ENCODE data around the gene SPON2. TPM values are rescaled to one million over a fixed set of nuclear protein-coding genes. Genes with fewer than 3 reads are reported as not detected.

SPON2 gene
- total RNA-seq, 1 donor from 2014 or later = 2.1 TPM

- DNase-seq (ENCODE audit: low spot score) = no peak
- Mint-ChIP-seq H3K4me3 (no peak overlapping the region), H3K9me3 (no peaks in the 10 kb centered on the region), H3K4me1 (peaks cover 2% of the 10 kb centered on the region), H3K27me3 (ENCODE audit: insufficient read depth, low read depth) (peaks cover 2% of the 10 kb centered on the region), H3K27ac (no peak overlapping the region), H3K36me3 (peaks cover 2% of the 10 kb centered on the region)
- Histone ChIP-seq H3K27me3 (no peaks in the 10 kb centered on the region), H4K20me1 (ENCODE audit: low read depth) (peaks cover 3% of the 10 kb centered on the region), H3K79me2 (ENCODE audit: low read depth) (no peaks in the 10 kb centered on the region), H3K9ac (no peak overlapping the region), H3F3A (ENCODE audit: low read depth) (no peaks in the 10 kb centered on the region), H3K27ac (no peak overlapping the region), H3K4me1 (no peaks in the 10 kb centered on the region), H3K36me3 (no peaks in the 10 kb centered on the region), H2AFZ (replicated peaks) (no peak overlapping the region), H3K9me3 (ENCODE audit: low read depth) (no peaks in the 10 kb centered on the region), H3K4me2 (no peak overlapping the region), H3K4me3 (no peak overlapping the region)
- TF ChIP-seq EZH2phosphoT487 (IDR thresholded peaks at IDR 0.05) (no peak), EZH2 (IDR thresholded peaks at IDR 0.05) (no peak), CTCF (IDR thresholded peaks at IDR 0.05) (no peak)
Observed at GRCh38 chr4:1210971-1211370, 38.6 kb upstream of the SPON2 start.

GRCh38 chr4:1210241-1210841, 38.0 kb upstream of the SPON2 start:
- no peaks in the 10 kb centered on the region for H3K79me2 ChIP-seq (ENCODE audit: low read depth)
- H3K4me1 ChIP-seq = no peaks in the 10 kb centered on the region
- H4K20me1 ChIP-seq (ENCODE audit: low read depth) = peaks cover 3% of the 10 kb centered on the region
- no peak overlapping the region for H2AFZ ChIP-seq (replicated peaks)
- Mint-ChIP-seq H3K4me1 (peaks cover 2% of the 10 kb centered on the region), H3K27me3 (ENCODE audit: insufficient read depth, low read depth) (peaks cover 2% of the 10 kb centered on the region), H3K9me3 (no peaks in the 10 kb centered on the region), H3K27ac (no peak overlapping the region), H3K4me3 (no peak overlapping the region), H3K36me3 (peaks cover 2% of the 10 kb centered on the region)
- H3K4me3 ChIP-seq = no peak overlapping the region
- DNase-seq (ENCODE audit: low spot score) = no peak
- H3K36me3 ChIP-seq = no peaks in the 10 kb centered on the region
- TF ChIP-seq EZH2phosphoT487 (IDR thresholded peaks at IDR 0.05) = no peak
- TF ChIP-seq EZH2 (IDR thresholded peaks at IDR 0.05) = no peak
- TF ChIP-seq CTCF (IDR thresholded peaks at IDR 0.05) = no peak
- H3K27ac ChIP-seq = no peak overlapping the region
- H3K9me3 ChIP-seq (ENCODE audit: low read depth) = no peaks in the 10 kb centered on the region
- H3K4me2 ChIP-seq = no peak overlapping the region
- no peaks in the 10 kb centered on the region for H3K27me3 ChIP-seq
- H3F3A ChIP-seq (ENCODE audit: low read depth) = no peaks in the 10 kb centered on the region
- no peak overlapping the region for H3K9ac ChIP-seq

- H3K27ac Mint-ChIP-seq = no peak overlapping the region
- no peaks in the 10 kb centered on the region for H3K9me3 Mint-ChIP-seq
- DNase-seq (ENCODE audit: low spot score) = no peak
- Histone ChIP-seq H3K79me2 (ENCODE audit: low read depth) (no peaks in the 10 kb centered on the region), H3K27ac (no peak overlapping the region), H3K36me3 (no peaks in the 10 kb centered on the region), H3K27me3 (no peaks in the 10 kb centered on the region), H3K9ac (no peak overlapping the region), H3K9me3 (ENCODE audit: low read depth) (no peaks in the 10 kb centered on the region), H3K4me3 (no peak overlapping the region), H2AFZ (replicated peaks) (no peak overlapping the region), H3K4me2 (no peak overlapping the region), H4K20me1 (ENCODE audit: low read depth) (peaks cover 3% of the 10 kb centered on the region), H3K4me1 (no peaks in the 10 kb centered on the region), H3F3A (ENCODE audit: low read depth) (no peaks in the 10 kb centered on the region)
- peaks cover 2% of the 10 kb centered on the region for H3K36me3 Mint-ChIP-seq
- peaks cover 3% of the 10 kb centered on the region for H3K27me3 Mint-ChIP-seq (ENCODE audit: insufficient read depth, low read depth)
- peaks cover 2% of the 10 kb centered on the region for H3K4me1 Mint-ChIP-seq
- TF ChIP-seq EZH2 (IDR thresholded peaks at IDR 0.05) (no peak), EZH2phosphoT487 (IDR thresholded peaks at IDR 0.05) (no peak), CTCF (IDR thresholded peaks at IDR 0.05) (no peak)
- H3K4me3 Mint-ChIP-seq = no peak overlapping the region
Observed at GRCh38 chr4:1209821-1210220, 37.4 kb upstream of the SPON2 start.

Data from neural progenitor cell (in vitro differentiated cells).